ENCODE measurements around the gene ADARB2.

Gene ADARB2

DNA sequence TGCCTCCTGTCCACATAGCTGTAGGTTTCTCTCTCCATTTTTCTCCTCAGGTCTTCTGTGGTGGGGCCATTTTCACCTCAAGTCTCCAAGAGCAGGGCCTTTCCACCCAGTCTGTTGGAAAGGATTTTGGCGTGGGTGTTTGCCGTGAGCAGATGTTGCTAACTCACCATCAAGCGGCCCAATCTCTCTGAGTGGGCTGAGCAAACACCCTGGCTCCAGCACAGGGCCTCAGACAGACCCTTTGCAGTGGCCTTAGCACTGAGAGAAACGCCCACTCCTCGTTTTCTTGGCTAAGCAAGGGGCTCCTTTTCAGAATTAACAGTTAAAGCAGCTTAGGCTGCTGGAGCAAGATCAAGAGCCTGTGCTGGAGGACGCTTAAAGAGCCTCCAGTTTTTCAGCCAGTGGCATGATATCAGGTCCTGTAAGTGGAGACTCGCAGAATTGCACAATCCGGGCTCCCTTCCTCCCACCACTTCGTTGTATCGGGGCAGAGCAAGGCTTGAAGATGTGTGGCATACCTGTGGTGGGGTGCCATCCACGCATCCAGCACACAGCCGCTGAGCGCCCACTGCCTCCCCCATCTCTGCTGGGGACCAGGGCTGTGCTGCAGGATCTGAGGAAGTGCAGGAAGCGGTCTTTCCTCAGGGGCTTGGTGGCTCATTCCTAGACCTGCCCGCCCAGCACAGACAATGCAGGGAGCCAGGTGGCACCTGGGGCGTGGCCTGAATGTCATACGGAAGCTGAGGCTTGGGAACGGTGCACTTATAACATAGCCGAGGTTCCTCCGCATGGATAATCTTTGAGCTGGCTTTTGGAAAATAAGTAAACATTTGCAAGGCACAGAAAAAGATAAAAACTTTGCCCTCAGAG is 142.7 kb downstream of the ADARB2 start:
- H3K9me3 ChIP-seq (ENCODE audit: control insufficient read depth, insufficient read depth, low read length) = no peaks in the 10 kb centered on the region
- H3K4me1 ChIP-seq (ENCODE audit: insufficient read depth, low read length) = no peaks in the 10 kb centered on the region
- no peak overlapping the region for H3K9ac ChIP-seq (ENCODE audit: low read depth, low read length)
- no peaks in the 10 kb centered on the region for H3K36me3 ChIP-seq (ENCODE audit: insufficient read depth, low read length)

DNA sequence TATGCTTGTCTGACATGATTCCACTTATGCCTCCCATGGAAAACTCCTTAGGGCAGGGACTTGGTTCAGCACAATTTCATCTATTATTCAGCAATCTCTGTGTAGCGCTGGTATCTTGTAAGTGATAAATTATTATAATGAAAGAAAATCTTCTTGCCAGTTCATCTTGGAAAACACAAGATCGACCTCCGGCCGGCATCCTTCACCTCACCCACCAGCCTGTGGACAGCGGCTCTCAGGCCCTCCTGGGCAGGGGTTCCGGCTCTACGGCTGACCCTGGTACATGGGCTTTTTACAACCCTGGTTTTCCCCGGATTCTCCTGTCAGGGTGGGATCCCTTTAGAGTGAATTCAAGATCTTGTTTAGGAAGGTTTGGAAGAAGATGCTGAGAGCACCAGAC is 145.6 kb downstream of the ADARB2 start:
- H3K36me3 ChIP-seq (ENCODE audit: insufficient read depth, low read length) = no peaks in the 10 kb centered on the region
- no peaks in the 10 kb centered on the region for H3K9me3 ChIP-seq (ENCODE audit: control insufficient read depth, insufficient read depth, low read length)
- no peaks in the 10 kb centered on the region for H3K4me1 ChIP-seq (ENCODE audit: insufficient read depth, low read length)
- no peak overlapping the region for H3K9ac ChIP-seq (ENCODE audit: low read depth, low read length)

DNA sequence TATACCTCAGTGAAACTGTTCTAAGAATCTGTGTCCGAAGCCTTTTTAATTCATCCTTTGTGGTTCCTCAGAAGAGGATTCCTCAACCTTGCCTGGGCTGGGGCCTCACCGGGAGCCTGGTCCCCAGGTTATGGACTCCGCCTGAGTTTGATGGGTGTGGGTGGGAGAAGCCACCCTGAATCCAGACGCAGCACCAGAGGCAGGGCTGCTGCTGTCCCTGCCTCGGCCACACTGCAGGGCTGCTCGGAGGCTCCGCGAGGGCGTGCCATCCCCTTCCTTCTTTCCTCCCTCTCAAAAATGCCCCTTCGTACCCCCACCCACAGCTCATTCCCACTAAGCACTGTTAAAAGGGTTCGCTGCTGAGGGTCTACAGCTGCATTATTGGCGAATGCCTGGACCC is 146.3 kb downstream of the ADARB2 start:
- no peaks in the 10 kb centered on the region for H3K36me3 ChIP-seq (ENCODE audit: insufficient read depth, low read length)
- H3K9ac ChIP-seq (ENCODE audit: low read depth, low read length) = no peak overlapping the region
- no peaks in the 10 kb centered on the region for H3K4me1 ChIP-seq (ENCODE audit: insufficient read depth, low read length)
- no peaks in the 10 kb centered on the region for H3K9me3 ChIP-seq (ENCODE audit: control insufficient read depth, insufficient read depth, low read length)

DNA sequence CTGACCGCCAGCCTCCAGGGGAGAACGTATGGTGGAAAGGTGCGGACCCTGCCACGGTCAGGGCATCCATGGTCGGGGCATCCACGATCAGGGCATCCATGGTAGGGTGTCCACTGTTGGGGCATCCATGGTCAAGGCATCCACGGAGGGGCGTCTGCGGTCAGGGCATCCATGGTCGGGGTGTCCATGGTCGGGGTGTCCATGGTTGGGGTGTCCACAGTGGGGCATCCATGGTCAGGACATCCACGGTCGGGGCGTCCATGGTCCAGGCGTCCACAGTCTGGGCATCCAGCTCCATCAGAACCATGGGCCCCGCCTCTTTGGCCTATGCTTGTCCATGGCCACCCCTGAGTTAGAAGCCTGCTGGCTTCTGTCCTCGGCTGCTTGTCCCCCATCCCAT is 148.1 kb downstream of the ADARB2 start:
- Histone ChIP-seq H3K9me3 (ENCODE audit: control insufficient read depth, insufficient read depth, low read length) (no peaks in the 10 kb centered on the region), H3K4me1 (ENCODE audit: insufficient read depth, low read length) (no peaks in the 10 kb centered on the region), H3K36me3 (ENCODE audit: insufficient read depth, low read length) (no peaks in the 10 kb centered on the region), H3K9ac (ENCODE audit: low read depth, low read length) (no peak overlapping the region)

DNA sequence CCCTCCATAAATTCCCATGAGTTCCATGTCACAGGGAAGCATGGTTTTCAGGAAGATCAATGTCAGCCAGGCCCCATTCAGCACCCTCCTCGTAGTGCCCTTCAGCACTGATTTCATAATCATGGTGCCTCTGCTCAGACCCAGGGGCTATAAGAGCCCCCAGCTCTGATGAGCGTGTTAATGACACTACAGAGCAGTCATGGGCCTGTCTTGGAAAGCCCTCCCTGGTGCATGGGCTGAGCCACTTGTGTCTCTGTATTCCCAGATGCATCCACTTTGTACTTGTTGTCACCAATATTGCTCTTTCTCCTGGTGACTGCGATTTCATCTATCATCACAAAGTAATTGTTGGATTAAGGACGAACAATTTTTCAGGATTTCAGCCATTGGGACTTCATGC is 154.6 kb downstream of the ADARB2 start:
- no peak overlapping the region for H3K9ac ChIP-seq (ENCODE audit: low read depth, low read length)
- H3K36me3 ChIP-seq (ENCODE audit: insufficient read depth, low read length) = no peaks in the 10 kb centered on the region
- no peaks in the 10 kb centered on the region for H3K4me1 ChIP-seq (ENCODE audit: insufficient read depth, low read length)
- H3K9me3 ChIP-seq (ENCODE audit: control insufficient read depth, insufficient read depth, low read length) = no peaks in the 10 kb centered on the region

DNA sequence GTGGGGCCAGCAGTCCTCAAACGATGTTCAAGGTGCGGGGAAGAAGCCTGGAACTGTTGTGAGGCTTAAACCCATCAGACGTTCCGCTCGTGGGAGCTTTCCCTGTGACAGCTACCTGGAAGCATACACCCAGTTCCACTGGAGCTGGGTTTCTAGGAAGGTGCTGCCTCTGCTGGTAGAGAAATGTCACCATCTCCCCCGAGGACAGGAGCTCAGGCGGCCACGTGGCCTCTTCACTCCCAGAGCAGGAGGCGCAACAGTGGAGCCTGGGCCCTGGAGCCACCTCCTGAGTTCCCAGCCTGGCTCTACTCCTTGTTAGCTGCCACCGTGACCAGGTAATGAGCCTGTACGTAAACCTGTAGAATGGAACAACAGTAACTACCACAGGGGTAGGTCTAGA is 156.1 kb downstream of the ADARB2 start:
- Histone ChIP-seq H3K36me3 (ENCODE audit: insufficient read depth, low read length) (no peaks in the 10 kb centered on the region), H3K9me3 (ENCODE audit: control insufficient read depth, insufficient read depth, low read length) (no peaks in the 10 kb centered on the region), H3K4me1 (ENCODE audit: insufficient read depth, low read length) (no peaks in the 10 kb centered on the region), H3K9ac (ENCODE audit: low read depth, low read length) (no peak overlapping the region)

DNA sequence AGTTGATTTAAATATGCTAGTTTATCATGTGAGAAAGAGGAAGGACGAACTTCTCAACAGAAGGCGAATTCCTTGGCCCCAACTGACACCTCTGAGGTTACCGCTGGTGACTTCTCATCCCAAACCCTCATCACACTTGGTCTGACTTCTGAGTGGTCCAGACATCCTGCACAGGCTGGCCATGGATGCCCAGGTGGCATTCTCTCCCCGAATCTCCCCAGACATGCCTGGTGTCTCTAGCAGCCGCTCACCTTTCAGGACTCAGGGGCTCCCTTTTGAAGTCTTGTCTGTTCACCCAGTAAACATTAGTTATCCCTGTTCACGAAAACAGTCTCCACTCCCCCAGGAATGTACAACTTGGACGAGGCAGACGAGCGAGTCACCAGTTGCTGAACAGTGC is 157.7 kb downstream of the ADARB2 start:
- H3K4me1 ChIP-seq (ENCODE audit: insufficient read depth, low read length) = no peaks in the 10 kb centered on the region
- no peak overlapping the region for H3K9ac ChIP-seq (ENCODE audit: low read depth, low read length)
- H3K9me3 ChIP-seq (ENCODE audit: control insufficient read depth, insufficient read depth, low read length) = no peaks in the 10 kb centered on the region
- no peaks in the 10 kb centered on the region for H3K36me3 ChIP-seq (ENCODE audit: insufficient read depth, low read length)

DNA sequence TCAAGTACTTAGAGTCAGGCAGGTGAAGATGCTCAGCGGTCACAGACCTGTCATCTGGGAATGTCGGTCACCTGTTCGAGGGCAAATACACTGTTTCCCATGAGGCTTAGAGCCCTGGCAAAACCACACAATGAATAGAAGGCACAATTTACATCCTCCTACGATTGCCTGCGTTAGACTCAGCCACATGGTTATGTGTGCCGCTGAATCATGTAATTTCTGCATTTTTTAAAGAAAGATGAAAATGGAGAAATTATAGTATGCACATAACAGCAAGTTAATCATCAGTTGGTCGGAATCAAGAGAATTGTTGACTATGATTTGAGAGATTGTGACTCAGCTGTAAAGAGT is 158.2 kb downstream of the ADARB2 start:
- H3K4me1 ChIP-seq (ENCODE audit: insufficient read depth, low read length) = no peaks in the 10 kb centered on the region
- 0 out of 2 replicates have a peak, but pooled peaks cover under 1% of the 10 kb centered on the region for H3K9me3 ChIP-seq (ENCODE audit: control insufficient read depth, insufficient read depth, low read length)
- no peak overlapping the region for H3K9ac ChIP-seq (ENCODE audit: low read depth, low read length)
- H3K36me3 ChIP-seq (ENCODE audit: insufficient read depth, low read length) = no peaks in the 10 kb centered on the region

DNA sequence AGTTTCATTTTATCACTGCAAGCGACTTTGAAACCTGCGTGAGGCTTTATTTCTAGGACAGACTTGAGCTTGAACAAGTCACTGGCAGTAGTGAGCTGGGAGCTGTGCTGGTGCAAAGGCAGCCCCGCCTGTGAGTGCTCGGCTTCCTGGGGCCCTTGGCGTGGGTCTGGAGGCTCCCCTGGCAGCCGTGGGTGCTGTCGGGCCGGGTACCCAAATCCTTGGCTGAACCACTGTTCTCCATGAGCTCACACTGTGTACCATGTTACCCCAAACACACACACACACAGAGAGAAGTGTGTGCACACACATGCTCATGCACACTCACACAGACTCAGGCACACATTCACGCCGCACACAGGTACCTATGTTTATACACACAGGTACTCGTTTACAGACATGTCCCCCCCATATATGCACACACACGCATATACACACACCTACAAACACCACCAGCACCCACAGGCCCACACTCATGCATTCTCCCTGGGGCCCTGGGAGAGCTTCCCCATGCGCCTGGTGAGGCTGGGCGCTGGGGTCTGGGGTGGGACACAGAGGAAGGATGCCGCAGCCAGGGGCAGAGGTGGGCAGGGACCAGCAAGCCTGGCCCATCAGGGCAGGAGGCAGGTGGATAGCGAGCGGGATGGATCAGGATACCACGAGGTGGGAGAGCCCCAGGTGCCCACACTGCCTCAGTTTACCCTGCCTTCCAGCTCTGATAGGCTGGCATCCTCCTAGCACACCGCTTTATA is 158.8 kb downstream of the ADARB2 start:
- Histone ChIP-seq H3K9ac (ENCODE audit: low read depth, low read length) (no peak overlapping the region), H3K4me1 (ENCODE audit: insufficient read depth, low read length) (no peaks in the 10 kb centered on the region), H3K9me3 (ENCODE audit: control insufficient read depth, insufficient read depth, low read length) (0 out of 2 replicates have a peak, but pooled peaks cover 3% of the 10 kb centered on the region), H3K36me3 (ENCODE audit: insufficient read depth, low read length) (no peaks in the 10 kb centered on the region)

DNA sequence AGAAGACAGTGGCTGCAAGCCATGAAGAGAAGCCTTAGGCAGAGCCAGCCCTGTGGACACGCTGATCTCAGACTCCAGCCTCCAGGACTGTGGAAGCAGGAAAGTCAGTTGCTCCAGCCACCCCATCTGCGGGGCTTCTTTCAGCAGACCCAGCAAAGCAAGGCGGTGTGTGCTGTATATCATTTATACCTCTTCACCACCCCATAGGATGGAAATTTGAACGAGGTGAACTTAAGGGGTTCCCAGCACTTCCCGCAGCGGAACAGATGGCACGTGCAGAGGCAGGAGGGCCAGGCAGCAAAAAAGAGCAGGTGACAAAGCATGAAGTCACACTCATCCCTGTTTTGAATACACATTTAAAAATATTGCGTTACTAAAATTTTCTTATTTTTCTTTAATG is 159.4 kb downstream of the ADARB2 start:
- Histone ChIP-seq H3K9ac (ENCODE audit: low read depth, low read length) (no peak overlapping the region), H3K4me1 (ENCODE audit: insufficient read depth, low read length) (no peaks in the 10 kb centered on the region), H3K36me3 (ENCODE audit: insufficient read depth, low read length) (no peaks in the 10 kb centered on the region), H3K9me3 (ENCODE audit: control insufficient read depth, insufficient read depth, low read length) (0 out of 2 replicates have a peak, but pooled peaks cover 3% of the 10 kb centered on the region)

DNA sequence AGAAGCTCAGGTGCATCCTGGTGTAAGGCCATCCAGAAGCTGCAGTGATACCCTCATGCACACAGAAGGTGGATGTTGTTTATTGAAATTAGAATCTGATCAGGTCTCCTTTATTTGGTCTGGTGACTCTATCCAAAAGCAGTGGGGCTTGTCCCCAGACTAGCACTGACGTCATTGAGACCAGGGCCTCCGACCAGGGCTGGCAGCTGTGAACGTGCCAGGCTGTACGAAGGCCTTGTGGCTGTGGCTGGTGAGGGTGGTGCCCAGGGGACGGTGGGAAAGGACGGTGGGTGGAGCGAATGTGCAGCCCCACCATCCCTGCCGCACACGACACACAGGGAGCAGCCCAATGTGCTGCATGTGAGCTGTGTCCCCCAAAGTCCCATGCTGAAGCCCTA is 160.0 kb downstream of the ADARB2 start:
- Histone ChIP-seq H3K4me1 (ENCODE audit: insufficient read depth, low read length) (no peaks in the 10 kb centered on the region), H3K9ac (ENCODE audit: low read depth, low read length) (no peak overlapping the region), H3K36me3 (ENCODE audit: insufficient read depth, low read length) (no peaks in the 10 kb centered on the region), H3K9me3 (ENCODE audit: control insufficient read depth, insufficient read depth, low read length) (0 out of 2 replicates have a peak, but pooled peaks cover 3% of the 10 kb centered on the region)

DNA sequence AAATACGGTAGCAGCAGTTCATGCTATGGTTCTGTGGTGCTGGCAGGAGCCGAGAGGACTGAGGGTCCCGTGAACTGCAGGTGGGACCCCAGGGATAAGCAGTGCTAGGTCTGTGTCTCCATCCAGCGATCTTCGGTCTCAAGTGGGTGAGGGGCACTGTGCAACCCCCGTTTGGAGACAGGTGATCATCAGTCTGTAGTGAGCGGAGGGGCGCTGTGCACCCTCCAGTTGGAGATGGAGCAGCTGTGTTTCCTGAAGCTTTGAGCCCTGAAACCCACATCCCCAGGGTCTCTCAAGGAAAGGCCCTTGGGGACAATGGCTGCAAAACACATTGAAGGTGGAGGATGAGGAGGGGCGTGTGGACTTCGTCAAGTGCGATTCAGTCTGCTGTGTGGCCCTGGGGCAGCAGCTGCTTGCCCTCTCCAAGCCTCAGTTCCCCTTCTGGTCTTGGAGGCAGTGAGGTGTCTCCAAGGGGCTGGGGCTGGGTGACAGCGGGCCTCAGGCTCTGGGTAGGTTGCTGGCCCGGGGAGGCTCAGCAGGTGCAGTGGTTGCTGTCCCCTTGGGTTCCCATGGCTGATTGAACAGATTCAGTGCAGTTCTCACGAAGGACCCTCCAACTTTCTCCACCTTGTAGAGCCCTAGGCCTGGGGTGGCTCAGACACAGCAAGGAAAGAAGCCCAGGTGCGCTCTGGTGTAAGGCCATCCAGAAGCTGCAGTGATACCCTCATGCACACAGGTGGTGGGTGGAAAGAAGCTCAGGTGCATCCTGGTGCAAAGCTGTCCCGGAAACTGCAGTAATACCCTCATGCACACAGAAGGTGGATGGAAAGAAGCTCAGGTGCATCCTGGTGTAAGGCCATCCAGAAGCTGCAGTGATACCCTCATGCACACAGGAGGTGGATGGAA is 160.6 kb downstream of the ADARB2 start:
- Histone ChIP-seq H3K9ac (ENCODE audit: low read depth, low read length) (no peak overlapping the region), H3K4me1 (ENCODE audit: insufficient read depth, low read length) (no peaks in the 10 kb centered on the region), H3K9me3 (ENCODE audit: control insufficient read depth, insufficient read depth, low read length) (0 out of 2 replicates have a peak, but pooled peaks cover 3% of the 10 kb centered on the region), H3K36me3 (ENCODE audit: insufficient read depth, low read length) (no peaks in the 10 kb centered on the region)

DNA sequence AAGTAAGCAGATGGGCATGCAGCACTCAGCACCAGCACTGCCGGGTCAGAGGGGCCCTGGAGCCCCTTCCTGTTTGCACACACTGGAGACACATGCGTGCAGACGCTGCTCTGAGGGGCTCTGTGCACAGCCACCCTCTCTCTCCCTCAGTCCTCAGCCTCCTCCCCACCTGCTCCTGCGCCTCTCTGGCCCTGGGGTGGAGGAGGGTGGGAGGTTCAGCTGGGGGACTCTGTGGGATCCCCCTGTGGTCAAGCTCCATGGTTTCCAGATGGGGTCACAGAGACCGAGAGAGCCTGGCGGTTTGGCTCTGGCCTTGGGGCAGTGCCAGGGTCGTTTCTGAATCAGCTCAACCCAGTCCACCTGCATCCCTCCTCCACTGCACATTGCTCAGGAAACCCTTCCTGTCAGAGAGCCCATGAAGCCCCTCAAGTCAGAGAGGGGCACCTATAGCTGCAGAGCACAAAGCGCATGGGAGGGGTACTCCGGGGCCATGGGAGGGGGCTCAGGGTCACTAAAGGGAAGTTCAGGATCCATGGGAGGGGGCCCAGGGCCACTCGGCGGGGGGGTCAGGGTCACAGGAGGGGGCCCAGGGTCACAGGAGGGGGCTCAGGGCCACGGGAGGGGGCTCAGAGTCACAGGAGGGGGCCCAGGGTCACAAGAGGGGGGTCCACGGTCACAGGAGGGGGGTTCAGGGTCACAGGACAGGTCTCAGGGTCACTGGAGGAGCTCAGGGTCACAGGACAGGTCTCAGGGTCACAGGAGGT is 161.7 kb downstream of the ADARB2 start:
- Histone ChIP-seq H3K9me3 (ENCODE audit: control insufficient read depth, insufficient read depth, low read length) (0 out of 2 replicates have a peak, but pooled peaks cover 3% of the 10 kb centered on the region), H3K4me1 (ENCODE audit: insufficient read depth, low read length) (no peaks in the 10 kb centered on the region), H3K36me3 (ENCODE audit: insufficient read depth, low read length) (no peaks in the 10 kb centered on the region), H3K9ac (ENCODE audit: low read depth, low read length) (no peak overlapping the region)

DNA sequence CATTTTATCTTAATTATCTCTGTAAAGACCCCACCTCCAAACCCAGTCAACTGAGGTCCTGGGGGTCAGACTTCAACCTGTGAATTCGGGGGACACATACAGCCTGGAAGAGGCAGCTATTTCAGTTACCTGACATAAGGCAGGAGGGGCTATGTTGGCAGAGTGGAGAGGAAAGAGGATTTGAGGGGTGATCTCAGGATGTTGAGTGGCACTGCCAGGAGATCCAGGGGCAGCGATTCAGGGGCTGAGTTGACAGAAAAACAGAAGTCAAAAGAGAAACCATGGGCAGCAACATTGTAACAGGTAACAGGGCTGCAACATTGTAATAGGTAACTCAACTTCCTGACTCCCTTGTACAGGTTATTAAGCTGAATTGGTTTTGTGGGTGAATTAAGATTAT is 162.6 kb downstream of the ADARB2 start:
- no peak overlapping the region for H3K9ac ChIP-seq (ENCODE audit: low read depth, low read length)
- no peaks in the 10 kb centered on the region for H3K4me1 ChIP-seq (ENCODE audit: insufficient read depth, low read length)
- H3K9me3 ChIP-seq (ENCODE audit: control insufficient read depth, insufficient read depth, low read length) = 0 out of 2 replicates have a peak, but pooled peaks cover 3% of the 10 kb centered on the region
- no peaks in the 10 kb centered on the region for H3K36me3 ChIP-seq (ENCODE audit: insufficient read depth, low read length)

All from ES-I3 (cell line).